ENCODE data around the gene PIP4K2A. TPM values are rescaled to one million over a fixed set of nuclear protein-coding genes. Genes with fewer than 3 reads are reported as not detected.
"Not testable (repeated sequence)": the region's sequence is repeated elsewhere in the genome, so short reads cannot be mapped to it uniquely, and the experiment has no call there.

PIP4K2A gene
- total and polyA plus RNA-seq, 7 donors = 2.3 to 9.7 (median 6.4) TPM

DNA sequence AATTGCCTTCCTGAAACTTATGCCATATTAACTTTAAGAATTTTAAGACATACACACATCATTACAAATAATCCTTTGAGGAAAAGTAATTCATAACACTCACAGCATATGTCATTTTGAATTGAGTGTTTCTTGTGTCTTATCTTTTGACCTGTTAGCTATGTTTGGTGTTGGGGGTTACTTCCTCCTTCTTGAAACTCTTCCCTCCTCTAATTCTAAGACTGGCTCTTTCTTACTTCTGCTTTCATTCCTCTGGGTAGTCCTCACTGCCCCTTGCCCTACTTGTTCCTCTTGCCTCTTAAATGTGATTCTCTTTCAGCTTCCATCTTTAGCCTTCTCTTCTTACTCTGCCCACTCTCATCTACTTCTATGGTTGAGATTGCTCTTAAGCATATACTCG is 28.3 kb upstream of the PIP4K2A start:
- WGBS, 3 donors = 91 to 100% (median 100%) methylated on average over 1 of the region's 1 CpG
- intact Hi-C loops (cut with DNase I) = no loop called here
- Histone ChIP-seq H3K4me3 (no peak overlapping the region), H3K9me3 (no peaks in the 10 kb centered on the region), H3K27ac (no peak overlapping the region), H3K36me3 (ENCODE audit: insufficient read depth in 1 of 2, low read depth in 1 of 2) (no peaks in the 10 kb centered on the region), H3K27me3 (ENCODE audit: insufficient read depth in 3 of 3, low read length in 2 of 3) (no peaks in the 10 kb centered on the region), H3K4me1 (no peaks in the 10 kb centered on the region)
- DNase-seq = no peak
- no peak for ATAC-seq
- TF ChIP-seq, protein P1, sequence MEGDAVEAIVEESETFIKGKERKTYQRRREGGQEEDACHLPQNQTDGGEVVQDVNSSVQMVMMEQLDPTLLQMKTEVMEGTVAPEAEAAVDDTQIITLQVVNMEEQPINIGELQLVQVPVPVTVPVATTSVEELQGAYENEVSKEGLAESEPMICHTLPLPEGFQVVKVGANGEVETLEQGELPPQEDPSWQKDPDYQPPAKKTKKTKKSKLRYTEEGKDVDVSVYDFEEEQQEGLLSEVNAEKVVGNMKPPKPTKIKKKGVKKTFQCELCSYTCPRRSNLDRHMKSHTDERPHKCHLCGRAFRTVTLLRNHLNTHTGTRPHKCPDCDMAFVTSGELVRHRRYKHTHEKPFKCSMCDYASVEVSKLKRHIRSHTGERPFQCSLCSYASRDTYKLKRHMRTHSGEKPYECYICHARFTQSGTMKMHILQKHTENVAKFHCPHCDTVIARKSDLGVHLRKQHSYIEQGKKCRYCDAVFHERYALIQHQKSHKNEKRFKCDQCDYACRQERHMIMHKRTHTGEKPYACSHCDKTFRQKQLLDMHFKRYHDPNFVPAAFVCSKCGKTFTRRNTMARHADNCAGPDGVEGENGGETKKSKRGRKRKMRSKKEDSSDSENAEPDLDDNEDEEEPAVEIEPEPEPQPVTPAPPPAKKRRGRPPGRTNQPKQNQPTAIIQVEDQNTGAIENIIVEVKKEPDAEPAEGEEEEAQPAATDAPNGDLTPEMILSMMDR (IDR thresholded peaks at IDR 0.05) = no peak

DNA sequence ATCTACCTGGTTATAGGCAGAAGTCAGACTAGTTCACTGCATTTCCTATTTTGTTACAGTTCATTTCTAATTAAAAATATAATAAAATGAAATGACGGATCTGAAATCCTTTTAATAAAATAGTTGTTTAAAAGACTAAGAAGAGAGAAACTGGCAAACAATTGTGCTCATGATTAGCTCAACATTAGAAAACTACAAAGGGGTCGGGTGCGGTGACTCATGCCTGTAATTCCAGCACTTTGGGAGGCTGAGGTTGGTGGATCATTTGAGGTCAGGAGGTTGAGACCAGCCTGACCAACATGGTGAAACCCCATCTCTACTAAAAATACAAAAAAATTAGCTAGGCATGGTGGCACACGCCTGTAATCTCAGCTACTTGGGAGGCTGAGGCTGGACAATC is 27.3 kb upstream of the PIP4K2A start:
- intact Hi-C loops (cut with DNase I); H3K27ac ChIP-seq; H3K4me3 ChIP-seq; DNase-seq; H3K4me1 ChIP-seq; H3K9me3 ChIP-seq; H3K36me3 ChIP-seq (ENCODE audit: insufficient read depth in 1 of 2, low read depth in 1 of 2); ATAC-seq; H3K27me3 ChIP-seq (ENCODE audit: insufficient read depth in 3 of 3, low read length in 2 of 3): not testable (repeated sequence)
- 82 to 86% (median 85%) methylated on average over 4 of the region's 4 CpGs for WGBS, 3 donors

DNA sequence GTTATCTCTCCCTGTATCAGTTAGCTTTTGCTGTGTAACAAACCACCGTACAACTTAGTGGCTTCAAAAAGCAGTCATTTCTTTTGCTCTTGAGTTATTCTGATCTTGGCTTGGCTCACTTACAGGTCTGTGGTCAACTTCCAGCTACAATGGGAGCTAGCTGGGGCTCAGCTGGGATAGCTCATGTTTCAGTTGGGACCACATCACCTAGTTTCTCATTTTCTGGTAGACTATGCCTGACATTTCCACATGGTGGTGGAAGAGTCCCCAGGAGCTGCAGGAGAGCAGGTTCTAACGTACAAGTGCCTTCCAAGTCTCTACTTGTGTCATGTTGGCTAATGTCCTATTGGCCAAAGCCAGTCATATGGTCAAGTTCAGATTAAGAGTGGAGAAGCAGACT is 25.8 kb upstream of the PIP4K2A start:
- ATAC-seq (no peak), DNase-seq (no peak)
- Histone ChIP-seq H3K4me3 (no peak overlapping the region), H3K36me3 (ENCODE audit: insufficient read depth in 1 of 2, low read depth in 1 of 2) (no peaks in the 10 kb centered on the region), H3K27ac (no peak overlapping the region), H3K9me3 (no peaks in the 10 kb centered on the region), H3K27me3 (ENCODE audit: insufficient read depth in 3 of 3, low read length in 2 of 3) (no peaks in the 10 kb centered on the region), H3K4me1 (no peaks in the 10 kb centered on the region)
- intact Hi-C loops (cut with DNase I) = no loop called here
- 60 to 79% (median 66%) methylated on average over 2 of the region's 2 CpGs for WGBS, 3 donors
- TF ChIP-seq, protein P1 (IDR thresholded peaks at IDR 0.05) = no peak

DNA sequence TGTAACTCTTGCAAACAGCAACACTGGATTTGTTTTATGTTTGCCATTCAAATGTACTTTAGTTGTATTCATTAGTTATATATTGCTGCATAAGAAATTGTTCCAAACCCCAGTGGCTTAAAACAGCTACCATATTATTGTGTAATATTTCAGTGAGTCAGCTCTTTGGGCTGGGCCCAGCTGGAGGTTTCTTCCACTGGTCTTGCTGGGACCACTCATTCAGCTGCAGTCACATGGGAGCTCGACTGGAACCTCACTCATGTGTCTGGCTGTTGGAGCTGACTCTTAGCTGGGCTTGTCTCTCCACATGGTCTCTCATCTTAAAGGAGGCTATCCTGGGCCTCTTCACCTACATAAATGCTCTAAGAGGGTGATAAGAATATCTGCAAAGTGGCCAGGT is 23.2 kb upstream of the PIP4K2A start:
- TF ChIP-seq, protein P1 (IDR thresholded peaks at IDR 0.05) = no peak
- ATAC-seq = no peak
- no peaks in the 10 kb centered on the region for H3K27me3 ChIP-seq (ENCODE audit: insufficient read depth in 3 of 3, low read length in 2 of 3)
- peak; percentile 53 to 54 for DNase-seq
- WGBS, 3 donors = 47 to 57% (median 50%) methylated on average over 1 of the region's 1 CpG
- no peaks in the 10 kb centered on the region for H3K9me3 ChIP-seq
- intact Hi-C loops (cut with DNase I) = no loop called here
- no peaks in the 10 kb centered on the region for H3K36me3 ChIP-seq (ENCODE audit: insufficient read depth in 1 of 2, low read depth in 1 of 2)
- H3K4me1 ChIP-seq = no peaks in the 10 kb centered on the region
- H3K27ac ChIP-seq = no peak overlapping the region
- no peak overlapping the region for H3K4me3 ChIP-seq

DNA sequence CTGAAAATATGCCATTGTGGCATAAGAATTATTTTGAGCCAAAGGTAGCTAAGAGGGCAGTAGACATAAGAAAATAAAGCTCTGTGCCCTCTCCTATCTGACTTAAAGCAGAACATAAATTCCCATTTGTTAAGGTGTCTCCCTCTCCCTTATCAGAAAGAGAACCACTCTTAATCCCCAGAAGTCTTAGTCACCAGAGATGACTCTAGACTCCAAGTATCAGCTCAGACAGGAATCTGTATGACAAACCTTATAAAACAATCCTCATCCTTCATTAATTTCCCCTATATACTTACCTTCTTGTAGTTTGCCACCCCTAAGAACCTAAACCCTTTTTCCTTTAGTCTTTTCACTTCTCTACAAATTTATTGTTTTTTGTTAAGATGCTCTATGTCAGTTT is 21.8 kb upstream of the PIP4K2A start:
- Histone ChIP-seq H3K4me1 (no peaks in the 10 kb centered on the region), H3K9me3 (no peaks in the 10 kb centered on the region), H3K4me3 (no peak overlapping the region), H3K27me3 (ENCODE audit: insufficient read depth in 3 of 3, low read length in 2 of 3) (no peaks in the 10 kb centered on the region), H3K27ac (no peak overlapping the region), H3K36me3 (ENCODE audit: insufficient read depth in 1 of 2, low read depth in 1 of 2) (no peaks in the 10 kb centered on the region)
- intact Hi-C loops (cut with DNase I) = no loop called here
- ATAC-seq (no peak), DNase-seq (no peak)
- TF ChIP-seq, protein P1 (IDR thresholded peaks at IDR 0.05) = no peak

Measured in psoas muscle (tissue), 8 donors.